HL-60 (cell line): ENCODE measurements around the gene NRP1.

ENCODE experiments used
- DNase-seq, 2 experiments: peaks; one replicate each; pipeline ENCODE4 v3.0.0-alpha.2; 2010 to 2020; ENCODE audit warnings: low read depth in 1 of 2, low spot score in 1 of 2
- H3K27ac ChIP-seq: fragments of 250-450 bp; sonication (Bioruptor Pico); replicated peaks from 2 replicates; pipeline ENCODE4 v1.5.1; 2020; ENCODE audit warnings: mild to moderate bottlenecking, moderate library complexity
- H3K27me3 ChIP-seq: fragments of 250-450 bp; sonication (Bioruptor Pico); 2 replicates; pipeline ENCODE4 v1.5.1; 2021; ENCODE audit warnings: mild to moderate bottlenecking, moderate library complexity; ENCODE audit not compliant: insufficient read depth, poor library complexity, severe bottlenecking
- H3K4me3 ChIP-seq: replicated peaks from 2 replicates; pipeline ENCODE4 v1.5.1; 2011; ENCODE audit warnings: mild to moderate bottlenecking, control low read depth, low read length; ENCODE audit not compliant: insufficient read depth
- CTCF ChIP-seq: IDR thresholded peaks from one replicate; pipeline ENCODE4 v1.5.1; 2011; ENCODE audit warnings: low read length, control low read depth, inconsistent platforms; ENCODE audit not compliant: insufficient read depth
- GABPA ChIP-seq: IDR thresholded peaks from 2 replicates; pipeline ENCODE4 v1.6.1; 2012; ENCODE audit warnings: low read depth
- POLR2AphosphoS5 ChIP-seq: IDR thresholded peaks from 2 replicates; pipeline ENCODE4 v1.6.1; 2012; ENCODE audit warnings: low read depth
- REST ChIP-seq: IDR thresholded peaks from 2 replicates; pipeline ENCODE4 v1.6.1; 2012; ENCODE audit warnings: low read depth; ENCODE audit not compliant: insufficient replicate concordance
- SPI1 ChIP-seq: IDR thresholded peaks from 2 replicates; pipeline ENCODE4 v1.6.1; 2012; ENCODE audit warnings: low read depth, mild to moderate bottlenecking, borderline replicate concordance

The NRP1 gene

GRCh38 chr10:33271969-33272583 is 62.4 kb downstream of the NRP1 start:
- Histone ChIP-seq H3K27me3 (peaks cover 2% of the 10 kb centered on the region), H3K4me3 (no peak overlapping the region), H3K27ac (no peak overlapping the region)
- DNase-seq: no peak
- TF ChIP-seq SPI1 (no peak), GABPA (no peak), CTCF (no peak), REST (no peak), POLR2AphosphoS5 (no peak)

- H3K4me3 ChIP-seq: no peak overlapping the region
- DNase-seq: no peak
- TF ChIP-seq REST: no peak
- TF ChIP-seq CTCF: no peak
- TF ChIP-seq GABPA: no peak
- TF ChIP-seq SPI1: no peak
- no peak for TF ChIP-seq POLR2AphosphoS5
- peaks cover 2% of the 10 kb centered on the region for H3K27me3 ChIP-seq
- no peak overlapping the region for H3K27ac ChIP-seq
These were observed 63.5 kb downstream of the NRP1 start for GRCh38 chr10:33270971-33271370.

- TF ChIP-seq POLR2AphosphoS5: no peak
- TF ChIP-seq GABPA: no peak
- TF ChIP-seq REST: no peak
- TF ChIP-seq CTCF: no peak
- no peak for TF ChIP-seq SPI1
- Histone ChIP-seq H3K27me3 (peaks cover 2% of the 10 kb centered on the region), H3K27ac (no peak overlapping the region)
These were observed 66.8 kb downstream of the NRP1 start for GRCh38 chr10:33267708-33268107.

More at GRCh38 chr10:33267708-33268107, 66.8 kb downstream of the NRP1 start:
- no peak for DNase-seq
- H3K4me3 ChIP-seq: no peak overlapping the region
